HT-29 (cell line): ENCODE measurements around the gene RAB4B. TPM values are rescaled to one million over a fixed set of nuclear protein-coding genes. Genes with fewer than 3 reads are reported as not detected.

Experiments
- total RNA-seq: library from RNA; depleted of rRNA; stranded (reverse); fragments of >200 nt; shearing (Covaris generic); gene quantifications from 2 replicates; pipeline ENCODE4 v1.2.3, GENCODE V29; 2014; rRNA removed

The RAB4B gene
- total RNA-seq, 1 experiment from 2014 or later: 51.3 TPM

Other genes with a start within 250 kb of the RAB4B start
- gene SHKBP1, start 201.4 kb upstream of the RAB4B start, total RNA-seq: 128 and 142 TPM in 2 replicates
- gene LTBP4, start 176.9 kb upstream of the RAB4B start, total RNA-seq: 42.1 and 56.7 TPM in 2 replicates
- gene NUMBL, start 87.6 kb upstream of the RAB4B start, total RNA-seq: 13.4 and 14.6 TPM in 2 replicates
- gene COQ8B, start 61.4 kb upstream of the RAB4B start, total RNA-seq: 57.2 and 71.3 TPM in 2 replicates
- gene ITPKC, start 61.1 kb upstream of the RAB4B start, total RNA-seq: 52.2 and 58.5 TPM in 2 replicates
- 1.9 and 2.6 TPM in 2 replicates for gene ACTMAP, start 27.8 kb upstream of the RAB4B start, total RNA-seq
- 252 and 361 TPM in 2 replicates for gene SNRPA, start 27.0 kb upstream of the RAB4B start, total RNA-seq
- gene MIA, start 2.7 kb upstream of the RAB4B start, total RNA-seq: 15.8 TPM in 2 replicates
- 258 and 264 TPM in 2 replicates for gene EGLN2, start 20.9 kb downstream of the RAB4B start, total RNA-seq
- gene CYP2A6, start 72.2 kb downstream of the RAB4B start, total RNA-seq: not detected in 2 replicates
- gene CYP2A7, start 104.0 kb downstream of the RAB4B start, total RNA-seq: not detected in 2 replicates
- 2.1 and 2.5 TPM in 2 replicates for gene CYP2B6, start 213.0 kb downstream of the RAB4B start, total RNA-seq